Measurements from ENCODE around the gene KRT33A.

Gene KRT33A

GRCh38 chr17:41326173-41327145 lies 24.2 kb downstream of the KRT33A start:
- TF ChIP-seq CTCF (conservative IDR thresholded peaks at IDR 0.05; ENCODE audit: low read depth, low read length): no peak

GRCh38 chr17:41325611-41326010 lies 25.0 kb downstream of the KRT33A start:
- no peak overlapping the region for H3K4me3 ChIP-seq (ENCODE audit: low read length)
- DNase-seq (ENCODE audit: low read depth): no peak
- TF ChIP-seq CTCF (conservative IDR thresholded peaks at IDR 0.05; ENCODE audit: low read depth, low read length): no peak

More at GRCh38 chr17:41326173-41327145, 24.2 kb downstream of the KRT33A start:
- no peak for DNase-seq (ENCODE audit: low read depth)
- H3K4me3 ChIP-seq (ENCODE audit: low read length): no peak overlapping the region

GRCh38 chr17:41325126-41325525 lies 25.5 kb downstream of the KRT33A start:
- no peak overlapping the region for H3K4me3 ChIP-seq (ENCODE audit: low read length)
- no peak for DNase-seq (ENCODE audit: low read depth)
- TF ChIP-seq CTCF (conservative IDR thresholded peaks at IDR 0.05; ENCODE audit: low read depth, low read length): no peak

GRCh38 chr17:41324180-41325075 lies 26.2 kb downstream of the KRT33A start:
- TF ChIP-seq CTCF (conservative IDR thresholded peaks at IDR 0.05; ENCODE audit: low read depth, low read length): peak; percentile 57
- no peak overlapping the region for H3K4me3 ChIP-seq (ENCODE audit: low read length)
- DNase-seq (ENCODE audit: low read depth): no peak

GRCh38 chr17:41322903-41323895 lies 27.4 kb downstream of the KRT33A start:
- DNase-seq (ENCODE audit: low read depth): no peak
- no peak for TF ChIP-seq CTCF (conservative IDR thresholded peaks at IDR 0.05; ENCODE audit: low read depth, low read length)
- no peak overlapping the region for H3K4me3 ChIP-seq (ENCODE audit: low read length)

Measured in retinal pigment epithelial cell (primary cell).